ENCODE data around the gene PTTG1.

DNA sequence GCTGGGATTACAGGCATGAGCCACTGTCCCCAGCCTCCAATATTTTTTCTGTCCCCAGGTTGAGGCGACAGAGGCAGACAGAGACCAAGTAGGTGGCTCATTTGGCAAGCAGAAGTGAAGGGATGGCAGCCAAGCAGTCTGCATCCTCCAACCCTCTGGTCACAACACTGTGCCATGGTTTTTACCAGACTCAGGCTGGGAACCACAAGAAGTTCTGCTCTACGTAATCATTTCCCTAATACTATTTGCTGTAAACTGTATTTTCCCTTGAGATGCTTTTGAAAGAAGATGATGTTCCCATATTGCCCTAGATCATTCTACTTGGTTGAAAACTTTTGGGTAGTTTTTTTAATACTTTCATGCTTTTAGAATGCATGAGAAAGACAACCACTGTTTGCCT lies 40.5 kb downstream of the PTTG1 start:
- no peak for TF ChIP-seq EZH2 (IDR thresholded peaks at IDR 0.05)
- no peak for TF ChIP-seq JUND (IDR thresholded peaks at IDR 0.05)
- TF ChIP-seq, protein P1, sequence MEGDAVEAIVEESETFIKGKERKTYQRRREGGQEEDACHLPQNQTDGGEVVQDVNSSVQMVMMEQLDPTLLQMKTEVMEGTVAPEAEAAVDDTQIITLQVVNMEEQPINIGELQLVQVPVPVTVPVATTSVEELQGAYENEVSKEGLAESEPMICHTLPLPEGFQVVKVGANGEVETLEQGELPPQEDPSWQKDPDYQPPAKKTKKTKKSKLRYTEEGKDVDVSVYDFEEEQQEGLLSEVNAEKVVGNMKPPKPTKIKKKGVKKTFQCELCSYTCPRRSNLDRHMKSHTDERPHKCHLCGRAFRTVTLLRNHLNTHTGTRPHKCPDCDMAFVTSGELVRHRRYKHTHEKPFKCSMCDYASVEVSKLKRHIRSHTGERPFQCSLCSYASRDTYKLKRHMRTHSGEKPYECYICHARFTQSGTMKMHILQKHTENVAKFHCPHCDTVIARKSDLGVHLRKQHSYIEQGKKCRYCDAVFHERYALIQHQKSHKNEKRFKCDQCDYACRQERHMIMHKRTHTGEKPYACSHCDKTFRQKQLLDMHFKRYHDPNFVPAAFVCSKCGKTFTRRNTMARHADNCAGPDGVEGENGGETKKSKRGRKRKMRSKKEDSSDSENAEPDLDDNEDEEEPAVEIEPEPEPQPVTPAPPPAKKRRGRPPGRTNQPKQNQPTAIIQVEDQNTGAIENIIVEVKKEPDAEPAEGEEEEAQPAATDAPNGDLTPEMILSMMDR (IDR thresholded peaks at IDR 0.05 in 2 of 3, conservative IDR thresholded peaks at IDR 0.05 in 1 of 3; ENCODE audit: borderline replicate concordance in 1 of 3, insufficient read depth in 1 of 3, low read depth in 2 of 3, low read length in 2 of 3), result no peak
- TF ChIP-seq, protein P2, sequence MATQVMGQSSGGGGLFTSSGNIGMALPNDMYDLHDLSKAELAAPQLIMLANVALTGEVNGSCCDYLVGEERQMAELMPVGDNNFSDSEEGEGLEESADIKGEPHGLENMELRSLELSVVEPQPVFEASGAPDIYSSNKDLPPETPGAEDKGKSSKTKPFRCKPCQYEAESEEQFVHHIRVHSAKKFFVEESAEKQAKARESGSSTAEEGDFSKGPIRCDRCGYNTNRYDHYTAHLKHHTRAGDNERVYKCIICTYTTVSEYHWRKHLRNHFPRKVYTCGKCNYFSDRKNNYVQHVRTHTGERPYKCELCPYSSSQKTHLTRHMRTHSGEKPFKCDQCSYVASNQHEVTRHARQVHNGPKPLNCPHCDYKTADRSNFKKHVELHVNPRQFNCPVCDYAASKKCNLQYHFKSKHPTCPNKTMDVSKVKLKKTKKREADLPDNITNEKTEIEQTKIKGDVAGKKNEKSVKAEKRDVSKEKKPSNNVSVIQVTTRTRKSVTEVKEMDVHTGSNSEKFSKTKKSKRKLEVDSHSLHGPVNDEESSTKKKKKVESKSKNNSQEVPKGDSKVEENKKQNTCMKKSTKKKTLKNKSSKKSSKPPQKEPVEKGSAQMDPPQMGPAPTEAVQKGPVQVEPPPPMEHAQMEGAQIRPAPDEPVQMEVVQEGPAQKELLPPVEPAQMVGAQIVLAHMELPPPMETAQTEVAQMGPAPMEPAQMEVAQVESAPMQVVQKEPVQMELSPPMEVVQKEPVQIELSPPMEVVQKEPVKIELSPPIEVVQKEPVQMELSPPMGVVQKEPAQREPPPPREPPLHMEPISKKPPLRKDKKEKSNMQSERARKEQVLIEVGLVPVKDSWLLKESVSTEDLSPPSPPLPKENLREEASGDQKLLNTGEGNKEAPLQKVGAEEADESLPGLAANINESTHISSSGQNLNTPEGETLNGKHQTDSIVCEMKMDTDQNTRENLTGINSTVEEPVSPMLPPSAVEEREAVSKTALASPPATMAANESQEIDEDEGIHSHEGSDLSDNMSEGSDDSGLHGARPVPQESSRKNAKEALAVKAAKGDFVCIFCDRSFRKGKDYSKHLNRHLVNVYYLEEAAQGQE (IDR thresholded peaks at IDR 0.05; ENCODE audit: low read depth), result no peak
- no peak for TF ChIP-seq POLR2A (IDR thresholded peaks at IDR 0.05; ENCODE audit: borderline replicate concordance, extremely low read depth, insufficient read depth, insufficient read length)
- TF ChIP-seq SP1 (IDR thresholded peaks at IDR 0.05; ENCODE audit: low read depth), result no peak
- TF ChIP-seq SIN3A (IDR thresholded peaks at IDR 0.05; ENCODE audit: low read depth), result no peak
- no peak for TF ChIP-seq ZNF274 (IDR thresholded peaks at IDR 0.05; ENCODE audit: low read depth, low read length)
- no peak for TF ChIP-seq ELF1 (IDR thresholded peaks at IDR 0.05; ENCODE audit: borderline replicate concordance, low read depth)
- no peak for TF ChIP-seq EZH2phosphoT487 (IDR thresholded peaks at IDR 0.05; ENCODE audit: borderline replicate concordance)
- no peak for TF ChIP-seq YY1 (IDR thresholded peaks at IDR 0.05; ENCODE audit: extremely low read depth, insufficient replicate concordance, low read depth, low read length)
